HCEC 1CT (cell line): ENCODE data around the gene HYAL1.

ENCODE experiments used
- DNase-seq: peaks from one replicate; pipeline ENCODE4 v3.0.0-alpha.2; 2017

The HYAL1 gene

GRCh38 chr3:50303013-50303815, at the start of gene HYAL1:
Gene HYAL1 (minus strand): TSS chr3:50303574. CDS start chr3:50302956, 618 bp downstream.
- peak; percentile 7 for DNase-seq

GRCh38 chr3:50352781-50353180, 49.4 kb upstream of the HYAL1 start:
- peak; percentile 46 for DNase-seq

- no peak for DNase-seq
Measured at GRCh38 chr3:50351323-50351697, 47.9 kb upstream of the HYAL1 start.

- peak; percentile 88 for DNase-seq
Measured at GRCh38 chr3:50350527-50351322, 47.4 kb upstream of the HYAL1 start, which contains the start of the genes CYB561D2 and NPRL2. Gene CYB561D2 (plus strand): TSS chr3:50350862. CDS start chr3:50351434, 572 bp downstream. Gene NPRL2 (minus strand): TSS chr3:50350775. CDS start chr3:50350652, 123 bp downstream.

DNA sequence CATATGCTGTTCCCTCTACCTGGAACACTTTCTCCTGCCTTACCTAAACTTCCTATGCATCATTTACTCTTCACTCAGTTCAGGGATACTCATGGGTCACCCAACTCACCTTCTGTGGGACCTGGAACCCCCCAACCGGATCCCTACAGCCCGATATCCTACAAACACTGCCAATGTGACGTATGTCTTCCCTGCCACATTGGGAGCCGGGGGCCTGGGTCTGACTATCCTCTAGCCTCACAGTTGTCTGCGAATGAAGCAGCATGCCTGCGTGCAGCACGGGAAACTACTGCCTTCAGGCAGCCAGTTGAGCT, 46.8 kb upstream of the HYAL1 start:
- DNase-seq: no peak

DNA sequence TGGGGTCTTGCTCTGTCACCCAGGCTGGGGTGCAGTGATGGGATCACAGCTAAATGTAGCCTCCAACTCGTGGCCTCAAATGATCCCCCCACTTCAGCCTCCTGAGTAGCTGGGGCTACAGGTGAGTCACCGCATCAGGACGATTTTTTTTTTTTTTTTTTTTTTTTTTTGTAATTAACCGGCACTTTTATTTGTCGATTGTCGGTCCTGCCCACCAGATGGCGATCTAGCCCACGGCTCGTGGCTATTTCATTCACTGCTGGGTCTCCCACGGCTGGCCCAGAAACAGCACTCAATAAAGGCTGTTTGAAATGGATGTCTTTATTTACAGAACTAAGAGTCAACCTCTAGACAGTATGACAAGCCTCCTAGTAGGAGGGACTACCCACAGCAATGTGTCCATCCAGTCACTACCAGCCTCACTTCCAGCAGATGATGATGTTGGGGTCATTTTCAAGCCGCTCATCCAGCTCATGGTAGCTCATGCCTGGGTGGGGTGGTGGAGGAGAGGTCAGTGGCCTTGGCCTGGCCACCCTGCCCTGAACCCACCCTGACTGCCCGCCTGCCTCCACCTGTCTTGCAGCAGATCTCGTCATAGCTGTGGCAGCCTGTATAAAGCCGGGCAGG, 43.9 kb upstream of the HYAL1 start:
- DNase-seq: peak; percentile 63

- peak; percentile 51 for DNase-seq
Measured at GRCh38 chr3:50345586-50346234, 42.3 kb upstream of the HYAL1 start, which contains the start of gene ZMYND10. Gene ZMYND10 (minus strand): TSS chr3:50345732. CDS start chr3:50345579, 153 bp downstream.

DNA sequence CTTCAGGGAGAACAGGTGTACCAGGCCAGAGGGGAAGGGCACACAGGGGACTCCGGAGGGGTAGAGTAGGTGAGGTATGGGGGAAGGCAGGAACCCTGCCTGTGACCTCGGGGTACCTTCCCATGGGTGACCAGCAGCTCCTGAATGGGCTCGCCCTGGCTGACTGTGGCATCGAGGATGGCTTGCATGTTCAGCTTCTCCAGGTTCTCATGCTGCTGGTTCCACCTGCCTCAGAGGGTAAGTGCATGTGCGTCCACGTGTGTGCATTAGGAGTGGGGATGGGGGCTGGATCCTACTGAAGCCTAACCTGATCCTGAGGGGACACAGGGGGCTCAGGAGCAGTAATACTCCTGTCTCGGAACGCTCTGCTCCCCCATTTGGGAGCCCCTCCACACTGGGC, 41.6 kb upstream of the HYAL1 start:
- no peak for DNase-seq

- no peak for DNase-seq
Measured at GRCh38 chr3:50342813-50343633, 39.6 kb upstream of the HYAL1 start.

DNA sequence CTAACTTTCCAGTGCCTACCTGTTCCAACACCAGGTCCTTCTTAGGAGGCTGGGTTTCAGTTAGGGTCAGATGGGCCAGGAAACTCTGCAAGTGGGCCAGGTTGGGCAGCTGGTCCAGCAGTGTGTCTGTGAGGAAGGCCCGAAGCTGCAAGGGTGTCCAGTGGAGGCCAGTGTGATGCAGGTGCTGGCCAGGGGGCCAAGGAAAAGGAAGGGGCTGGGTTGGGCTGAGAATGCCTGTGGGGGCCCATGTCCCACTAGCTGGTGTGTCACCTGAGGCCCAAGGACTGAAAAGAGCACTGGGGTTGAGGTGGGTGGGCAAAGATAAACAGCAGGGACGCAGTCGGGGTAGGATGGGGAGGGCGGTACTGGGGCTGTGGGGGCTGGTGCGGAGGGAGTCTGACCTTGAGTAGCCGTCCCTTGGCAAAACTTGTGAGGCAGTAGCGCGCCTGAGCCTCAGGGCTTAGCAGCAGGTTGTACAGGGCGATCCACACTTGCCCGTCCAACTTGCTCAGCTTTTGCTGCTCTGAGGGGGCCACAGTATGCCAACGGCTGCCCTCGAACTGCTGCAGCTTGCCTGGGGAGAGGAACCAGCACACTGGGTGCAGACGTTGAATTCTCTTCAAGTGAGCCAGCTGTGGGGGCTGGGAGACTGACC, 38.7 kb upstream of the HYAL1 start:
- DNase-seq: no peak

DNA sequence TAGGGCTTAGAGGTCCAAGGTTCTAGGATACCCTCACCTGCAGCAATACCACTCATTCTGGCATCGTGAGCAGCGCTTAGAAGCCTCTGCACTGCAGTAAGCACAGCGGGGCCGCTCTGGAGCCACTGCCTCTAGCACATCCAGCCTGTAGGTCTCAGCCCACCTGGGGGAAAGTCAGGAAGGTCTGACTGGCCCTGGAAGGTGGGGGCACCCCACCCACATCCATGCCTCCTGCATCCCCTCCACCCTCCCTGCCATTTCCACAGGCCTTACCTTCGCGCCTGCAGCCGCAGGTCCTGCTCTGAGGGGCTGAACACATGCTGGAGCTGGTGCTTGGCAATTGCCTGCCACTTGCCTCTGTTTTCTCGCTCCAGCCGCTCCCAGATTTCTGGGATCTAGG, 38.2 kb upstream of the HYAL1 start:
- DNase-seq: no peak

DNA sequence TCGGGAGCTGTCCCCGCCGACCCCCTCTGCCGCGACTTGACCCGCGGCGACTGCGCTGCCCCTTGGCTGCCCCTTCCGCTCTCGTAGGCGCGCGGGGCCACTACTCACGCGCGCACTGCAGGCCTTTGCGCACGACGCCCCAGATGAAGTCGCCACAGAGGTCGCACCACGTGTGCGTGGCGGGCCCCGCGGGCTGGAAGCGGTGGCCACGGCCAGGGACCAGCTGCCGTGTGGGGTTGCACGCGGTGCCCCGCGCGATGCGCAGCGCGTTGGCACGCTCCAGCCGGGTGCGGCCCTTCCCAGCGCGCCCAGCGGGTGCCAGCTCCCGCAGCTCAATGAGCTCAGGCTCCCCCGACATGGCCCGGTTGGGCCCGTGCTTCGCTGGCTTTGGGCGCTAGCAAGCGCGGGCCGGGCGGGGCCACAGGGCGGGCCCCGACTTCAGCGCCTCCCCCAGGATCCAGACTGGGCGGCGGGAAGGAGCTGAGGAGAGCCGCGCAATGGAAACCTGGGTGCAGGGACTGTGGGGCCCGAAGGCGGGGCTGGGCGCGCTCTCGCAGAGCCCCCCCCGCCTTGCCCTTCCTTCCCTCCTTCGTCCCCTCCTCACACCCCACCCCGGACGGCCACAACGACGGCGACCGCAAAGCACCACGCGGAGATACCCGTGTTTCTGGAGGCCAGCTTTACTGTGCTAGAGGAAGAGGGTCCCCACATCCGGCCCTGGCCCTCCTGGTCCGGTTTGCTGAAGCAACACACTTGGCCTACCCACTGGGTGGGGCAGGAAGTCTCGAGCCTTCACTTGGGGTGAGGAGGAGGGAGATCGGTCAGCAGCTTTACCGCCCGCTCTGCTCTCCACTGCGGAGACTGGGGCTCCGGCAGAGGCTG, 37.3 kb upstream of the HYAL1 start, which contains the start of gene RASSF1:
RASSF1 (minus strand) TSS at position 389 of the 882 bp plus-strand sequence; CDS start at position 358, 31 bp downstream.
- peak; percentile 82 for DNase-seq

DNA sequence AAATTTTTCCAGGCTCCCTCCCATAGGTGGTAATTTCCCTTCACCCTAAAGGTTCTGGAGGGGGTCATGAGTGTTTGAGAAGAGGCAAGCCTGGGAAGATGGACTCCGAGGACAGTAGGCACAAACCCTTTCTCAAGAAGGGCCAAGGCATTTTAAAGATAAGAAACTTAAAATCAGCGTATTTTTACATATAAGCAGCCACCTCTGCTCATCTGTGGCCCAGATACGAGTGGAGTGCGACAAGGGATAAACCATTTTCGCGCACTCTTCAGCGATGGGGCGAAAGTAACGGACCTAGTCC, 36.7 kb upstream of the HYAL1 start:
- DNase-seq: no peak

- peak; percentile 75 for DNase-seq
Measured at GRCh38 chr3:50339485-50340146, 36.2 kb upstream of the HYAL1 start.

DNA sequence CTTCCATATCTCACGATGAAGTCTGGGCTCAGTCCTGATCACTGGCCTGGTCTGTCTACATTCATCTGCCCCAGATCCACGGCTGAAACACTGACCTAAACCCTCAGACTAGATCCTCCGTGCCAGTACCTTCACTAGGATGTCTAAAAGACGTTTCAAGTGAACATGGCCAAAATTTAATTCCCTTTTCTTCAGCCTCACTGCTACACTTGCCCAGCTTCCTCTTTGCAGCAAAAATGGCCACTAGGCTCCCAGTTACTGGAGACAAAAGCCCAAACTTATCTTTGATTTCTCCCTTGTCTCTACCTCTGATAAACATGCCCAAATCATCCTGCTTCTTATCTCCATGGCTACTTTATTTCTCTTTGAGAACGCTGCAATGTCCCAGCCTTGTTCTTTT, 35.6 kb upstream of the HYAL1 start:
- DNase-seq: no peak

DNA sequence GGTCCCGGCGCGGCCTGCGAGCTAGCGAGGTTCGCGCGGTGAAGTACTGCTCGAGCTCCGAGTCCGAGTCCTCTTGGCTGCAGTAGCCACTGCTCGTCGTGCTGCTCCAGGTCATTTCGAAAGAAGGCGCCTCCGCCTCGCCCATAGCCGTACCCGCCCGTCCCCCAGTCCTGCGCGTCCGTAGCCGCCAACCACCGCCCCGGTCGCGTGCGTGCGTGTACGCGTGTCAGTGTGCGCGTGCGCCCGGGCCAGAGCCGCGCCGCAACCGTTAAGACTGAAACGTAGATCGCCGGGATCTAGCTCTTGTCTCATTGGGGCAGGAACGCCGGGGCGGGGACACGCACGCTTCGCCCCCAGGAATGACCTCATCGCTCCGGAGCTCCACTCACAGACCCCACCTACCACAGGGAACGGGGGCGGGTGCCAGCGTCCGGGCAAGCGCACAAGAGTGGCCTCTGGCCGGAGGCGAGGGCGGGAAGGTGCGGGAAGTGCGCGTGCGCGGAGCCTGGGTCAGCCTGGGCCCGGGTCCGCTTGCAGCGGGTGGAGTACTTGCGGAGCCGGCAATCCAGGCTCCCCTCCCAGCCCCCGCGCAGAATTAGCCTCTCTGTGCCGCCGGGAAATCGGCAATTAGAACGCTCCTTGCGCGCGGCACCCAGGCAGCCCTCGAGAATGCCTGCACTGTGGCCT, 33.9 kb upstream of the HYAL1 start:
- peak; percentile 100 for DNase-seq

DNA sequence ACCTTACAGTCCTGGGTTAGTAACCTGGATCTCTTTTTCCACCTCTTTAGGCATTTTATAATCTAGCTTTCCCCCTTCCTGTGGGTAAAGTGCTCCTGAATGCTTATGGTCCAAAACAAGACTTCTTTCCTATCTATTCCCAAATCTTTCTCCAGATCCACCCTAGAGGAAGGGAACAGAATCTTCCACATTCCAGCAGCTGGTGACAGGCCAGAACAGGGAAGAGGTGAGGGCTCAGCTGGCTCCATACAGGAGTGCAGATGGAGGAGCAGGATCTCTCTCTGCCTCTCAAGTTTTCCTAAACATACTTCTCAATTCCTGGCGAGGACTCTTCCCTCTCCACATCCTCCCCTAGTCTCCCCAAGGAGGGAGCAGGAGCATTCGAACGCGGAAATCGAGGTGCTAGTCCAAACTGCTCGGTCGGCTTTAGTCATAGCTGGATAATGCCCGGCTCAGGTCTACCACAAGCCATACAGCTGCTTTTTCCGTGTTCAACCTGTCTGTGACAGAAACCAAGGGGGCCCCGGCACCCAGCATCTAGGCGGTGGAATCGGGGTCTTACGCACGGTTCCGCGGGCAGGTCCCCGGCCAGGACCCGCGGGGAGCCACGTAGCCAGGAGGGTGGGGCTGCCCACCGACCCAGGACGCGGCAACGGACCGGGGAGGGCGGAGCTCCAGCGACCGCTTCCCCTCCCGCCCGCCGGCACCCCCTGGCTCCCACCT, 33.2 kb upstream of the HYAL1 start:
- DNase-seq: peak; percentile 39

DNA sequence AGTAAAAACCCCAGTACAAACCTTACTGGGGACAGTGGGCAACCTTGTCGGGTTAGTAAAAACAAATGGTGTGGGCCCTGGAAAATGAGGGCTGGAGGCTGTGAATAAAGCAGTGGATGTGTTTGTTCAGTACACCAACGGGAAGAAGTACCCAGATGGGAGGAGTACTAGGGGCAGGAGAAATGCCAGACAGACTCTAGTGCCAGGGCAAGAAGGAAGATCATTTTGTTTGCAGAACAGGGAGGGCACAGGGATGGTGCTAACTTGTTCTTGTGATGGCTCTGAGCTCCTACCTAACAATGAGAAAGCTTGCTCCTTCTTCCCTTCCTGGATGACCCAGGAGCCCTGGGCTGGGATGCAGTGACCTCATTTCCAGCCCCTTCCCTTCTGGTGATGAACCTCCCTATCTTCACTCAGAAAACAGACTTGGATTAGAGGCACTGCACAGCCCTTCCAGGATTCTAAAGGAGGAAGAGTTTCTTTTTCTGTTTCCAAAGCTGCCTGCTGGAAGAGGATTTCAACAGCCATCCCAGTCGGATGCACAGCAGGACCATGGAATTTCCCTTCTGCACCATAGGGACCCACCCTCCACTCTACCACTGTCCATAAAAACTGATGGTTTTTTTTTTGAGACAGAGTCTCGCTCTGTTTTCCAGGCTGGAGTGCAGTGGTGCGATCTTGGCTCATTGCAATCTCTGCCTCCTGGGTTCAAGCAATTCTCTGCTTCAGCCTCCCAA, 31.1 kb upstream of the HYAL1 start:
- no peak for DNase-seq
